Nephron progenitor cell (in vitro differentiated cells): Measurements from ENCODE around the gene SLC12A9.
"Not testable (repeated sequence)": the region's sequence is repeated elsewhere in the genome, so short reads cannot be mapped to it uniquely, and the experiment has no call there.

Experiments
- DNase-seq: peaks from one replicate; pipeline ENCODE4 v3.0.0; 2021
- H3K27ac Mint-ChIP-seq: 2 replicates; pipeline ENCODE4 v1.8.0; 2021; ENCODE audit warnings: mild to moderate bottlenecking, moderate library complexity, mixed read lengths
- H3K27me3 Mint-ChIP-seq: 2 replicates; pipeline ENCODE4 v1.8.0; 2021; ENCODE audit warnings: mild to moderate bottlenecking, low read depth, mixed read lengths; ENCODE audit not compliant: poor library complexity
- H3K36me3 Mint-ChIP-seq: 2 replicates; pipeline ENCODE4 v1.8.0; 2021; ENCODE audit warnings: low read depth, mixed read lengths
- H3K4me1 Mint-ChIP-seq: 2 replicates; pipeline ENCODE4 v1.8.0; 2021; ENCODE audit warnings: mixed read lengths
- H3K4me3 Mint-ChIP-seq: 2 replicates; pipeline ENCODE4 v1.8.0; 2021; ENCODE audit warnings: mild to moderate bottlenecking, moderate library complexity, mixed read lengths
- H3K9me3 Mint-ChIP-seq: 2 replicates; pipeline ENCODE4 v1.8.0; 2021; ENCODE audit warnings: mild to moderate bottlenecking, moderate library complexity, mixed read lengths
- TF ChIP-seq, protein P1 (sequence below): fragments of 200-600 bp; sonication (generic); IDR thresholded peaks from 2 replicates; pipeline ENCODE4 v1.5.0; 2021; ENCODE audit warnings: antibody characterized with exemption

Gene SLC12A9

DNA sequence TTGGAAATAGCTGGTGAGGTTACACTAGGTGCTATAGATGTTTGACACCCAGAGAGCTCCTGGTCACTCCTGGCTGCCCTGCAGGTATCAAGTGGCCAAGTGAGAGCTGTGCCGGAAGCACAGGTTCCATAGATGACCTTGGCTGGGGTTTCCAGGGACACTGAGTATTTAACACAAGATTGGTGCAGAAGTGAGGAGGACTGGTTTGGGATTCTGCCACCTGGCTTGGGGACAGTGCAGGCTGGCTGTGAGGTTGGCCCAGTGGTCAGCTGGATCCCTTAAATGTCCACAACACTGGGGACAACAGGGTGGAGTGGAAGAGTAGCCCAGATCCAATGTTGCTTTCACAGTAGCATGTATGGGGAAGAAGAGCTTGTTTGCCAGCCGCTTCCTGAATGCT lies 48.5 kb downstream of the SLC12A9 start:
- TF ChIP-seq, protein P1, sequence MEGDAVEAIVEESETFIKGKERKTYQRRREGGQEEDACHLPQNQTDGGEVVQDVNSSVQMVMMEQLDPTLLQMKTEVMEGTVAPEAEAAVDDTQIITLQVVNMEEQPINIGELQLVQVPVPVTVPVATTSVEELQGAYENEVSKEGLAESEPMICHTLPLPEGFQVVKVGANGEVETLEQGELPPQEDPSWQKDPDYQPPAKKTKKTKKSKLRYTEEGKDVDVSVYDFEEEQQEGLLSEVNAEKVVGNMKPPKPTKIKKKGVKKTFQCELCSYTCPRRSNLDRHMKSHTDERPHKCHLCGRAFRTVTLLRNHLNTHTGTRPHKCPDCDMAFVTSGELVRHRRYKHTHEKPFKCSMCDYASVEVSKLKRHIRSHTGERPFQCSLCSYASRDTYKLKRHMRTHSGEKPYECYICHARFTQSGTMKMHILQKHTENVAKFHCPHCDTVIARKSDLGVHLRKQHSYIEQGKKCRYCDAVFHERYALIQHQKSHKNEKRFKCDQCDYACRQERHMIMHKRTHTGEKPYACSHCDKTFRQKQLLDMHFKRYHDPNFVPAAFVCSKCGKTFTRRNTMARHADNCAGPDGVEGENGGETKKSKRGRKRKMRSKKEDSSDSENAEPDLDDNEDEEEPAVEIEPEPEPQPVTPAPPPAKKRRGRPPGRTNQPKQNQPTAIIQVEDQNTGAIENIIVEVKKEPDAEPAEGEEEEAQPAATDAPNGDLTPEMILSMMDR = no peak
- no peaks in the 10 kb centered on the region for H3K36me3 Mint-ChIP-seq
- H3K4me3 Mint-ChIP-seq = no peak overlapping the region
- H3K9me3 Mint-ChIP-seq = no peaks in the 10 kb centered on the region
- no peak for DNase-seq
- H3K27me3 Mint-ChIP-seq = peaks cover 49% of the 10 kb centered on the region
- no peak overlapping the region for H3K27ac Mint-ChIP-seq
- H3K4me1 Mint-ChIP-seq = peaks cover 5% of the 10 kb centered on the region

DNA sequence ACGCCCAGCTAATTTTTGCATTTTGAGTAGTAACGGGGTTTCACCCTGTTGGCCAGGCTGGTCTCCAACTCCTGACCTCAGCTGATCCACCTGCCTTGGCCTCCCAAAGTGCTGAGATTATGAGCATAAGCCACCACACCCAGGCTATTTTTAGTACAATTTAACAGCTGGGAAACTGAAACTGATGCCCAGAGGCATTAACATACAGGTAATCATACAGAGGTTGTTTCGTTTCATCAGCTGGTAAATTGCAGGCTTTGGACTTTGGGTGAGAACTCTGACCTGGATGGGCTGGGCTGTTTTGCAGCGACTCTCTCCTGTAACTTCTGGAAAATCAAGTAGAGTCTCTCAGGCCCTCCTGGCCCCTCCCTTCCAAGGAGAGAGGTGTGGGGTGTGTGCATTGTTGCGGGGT lies 49.4 kb downstream of the SLC12A9 start:
- H3K9me3 Mint-ChIP-seq = no peaks in the 10 kb centered on the region
- H3K27ac Mint-ChIP-seq = no peak overlapping the region
- peaks cover 43% of the 10 kb centered on the region for H3K27me3 Mint-ChIP-seq
- no peak overlapping the region for H3K4me3 Mint-ChIP-seq
- no peaks in the 10 kb centered on the region for H3K36me3 Mint-ChIP-seq
- no peaks in the 10 kb centered on the region for H3K4me1 Mint-ChIP-seq
- TF ChIP-seq, protein P1 = no peak
- DNase-seq = no peak

DNA sequence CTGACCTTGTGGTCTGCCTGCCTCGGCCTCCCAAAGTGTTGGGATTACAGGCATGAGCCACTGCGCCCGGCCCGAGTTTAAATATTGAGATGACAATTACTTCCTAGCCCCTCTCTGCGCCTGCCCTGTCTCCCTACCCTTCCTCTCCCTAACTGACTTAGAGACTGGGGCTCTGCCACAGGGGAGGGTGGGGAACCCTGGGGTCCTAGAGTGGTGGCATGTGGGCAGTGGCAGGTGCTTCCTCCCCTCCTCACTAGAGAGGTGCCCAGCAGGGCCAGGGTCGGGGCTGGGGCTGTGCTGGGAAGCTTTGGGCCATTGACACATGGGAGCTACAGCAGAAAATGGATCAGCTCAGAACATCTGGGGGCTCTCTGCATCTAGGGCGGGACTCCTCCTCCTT lies 50.1 kb downstream of the SLC12A9 start:
- no peaks in the 10 kb centered on the region for H3K4me1 Mint-ChIP-seq
- H3K4me3 Mint-ChIP-seq = no peak overlapping the region
- no peak for DNase-seq
- H3K36me3 Mint-ChIP-seq = no peaks in the 10 kb centered on the region
- peaks cover 37% of the 10 kb centered on the region for H3K27me3 Mint-ChIP-seq
- TF ChIP-seq, protein P1 = no peak
- H3K27ac Mint-ChIP-seq = no peak overlapping the region
- no peaks in the 10 kb centered on the region for H3K9me3 Mint-ChIP-seq

DNA sequence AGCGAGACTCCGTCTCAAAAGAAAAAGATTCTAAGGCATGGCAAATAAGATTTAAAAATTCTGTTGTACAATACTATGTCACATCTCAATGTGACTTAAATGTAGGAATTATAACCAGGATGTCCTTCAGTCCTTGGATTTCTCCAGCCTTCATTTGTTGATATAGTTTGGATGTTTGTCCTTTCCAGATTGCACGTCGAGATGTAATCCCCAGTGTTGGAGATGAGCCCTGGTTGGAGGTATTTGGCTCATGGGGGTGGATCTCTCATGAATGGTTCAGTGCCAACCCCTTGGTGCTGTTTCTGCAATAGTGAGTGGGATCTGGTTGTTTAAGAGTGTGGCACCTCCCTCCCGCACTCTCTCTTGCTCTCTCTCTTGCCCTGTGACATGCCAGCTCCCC lies 56.0 kb downstream of the SLC12A9 start:
- TF ChIP-seq, protein P1 = no peak
- no peak for DNase-seq
- Mint-ChIP-seq H3K36me3 (no peaks in the 10 kb centered on the region), H3K4me1 (no peaks in the 10 kb centered on the region), H3K27me3 (peaks cover 11% of the 10 kb centered on the region), H3K4me3 (no peak overlapping the region), H3K27ac (no peak overlapping the region), H3K9me3 (peaks cover 6% of the 10 kb centered on the region)

DNA sequence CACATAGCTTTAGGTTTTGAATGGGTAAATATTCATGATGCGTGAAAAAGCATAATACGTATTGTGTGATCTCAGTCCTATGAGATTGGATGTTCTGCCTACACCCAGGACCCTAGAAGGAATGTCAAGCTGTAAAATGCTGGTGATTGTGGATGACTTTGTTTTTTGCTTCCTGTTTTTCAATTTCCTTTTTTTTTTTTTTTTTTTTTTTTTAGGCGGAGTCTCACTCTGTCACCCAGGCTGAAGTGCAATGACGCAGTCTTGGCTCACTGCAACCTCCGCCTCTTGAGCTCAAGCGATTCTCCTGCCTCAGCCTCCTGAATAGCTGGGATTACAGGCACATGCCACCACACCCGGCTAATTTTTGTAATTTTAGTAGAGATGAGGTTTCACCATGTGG lies 57.9 kb downstream of the SLC12A9 start:
- not testable (repeated sequence) for H3K9me3 Mint-ChIP-seq, H3K4me1 Mint-ChIP-seq, H3K36me3 Mint-ChIP-seq, H3K4me3 Mint-ChIP-seq, H3K27ac Mint-ChIP-seq, DNase-seq
- peaks cover 11% of the 10 kb centered on the region for H3K27me3 Mint-ChIP-seq

DNA sequence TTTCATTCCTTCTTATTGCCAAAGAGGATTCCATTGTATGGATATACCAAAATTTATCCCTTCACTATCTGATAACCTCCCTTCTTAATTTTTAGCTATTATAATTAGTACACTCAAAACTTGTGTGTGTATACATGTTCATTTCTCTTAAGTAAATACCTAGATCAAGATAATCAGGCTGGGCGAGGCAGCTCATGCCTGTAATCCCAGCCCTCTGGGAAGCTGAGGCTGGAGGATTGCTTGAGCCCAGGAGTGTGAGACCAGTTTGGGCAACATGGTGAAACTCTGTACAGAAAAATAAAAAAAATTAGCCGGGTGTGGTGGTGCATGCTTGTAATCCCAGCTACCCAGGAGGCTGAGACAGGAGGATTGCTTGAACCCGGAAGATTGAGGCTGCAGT lies 59.0 kb downstream of the SLC12A9 start:
- DNase-seq = no peak
- peaks cover 6% of the 10 kb centered on the region for H3K9me3 Mint-ChIP-seq
- no peaks in the 10 kb centered on the region for H3K4me1 Mint-ChIP-seq
- H3K36me3 Mint-ChIP-seq = no peaks in the 10 kb centered on the region
- peaks cover 11% of the 10 kb centered on the region for H3K27me3 Mint-ChIP-seq
- H3K4me3 Mint-ChIP-seq = no peak overlapping the region
- TF ChIP-seq, protein P1 = no peak
- H3K27ac Mint-ChIP-seq = no peak overlapping the region
